Activated T-helper 1 cell treated with Interleukin-2 at 50 U/mL for 16 hours (primary cell): ENCODE results near the gene CMTM4.
"Not testable (repeated sequence)": the region's sequence is repeated elsewhere in the genome, so short reads cannot be mapped to it uniquely, and the experiment has no call there.

Source experiments
- DNase-seq: peaks from one replicate; pipeline ENCODE4 v3.0.0-alpha.2; 2020; ENCODE audit warnings: low read depth

Gene CMTM4

GRCh38 chr16:66705790-66706505, 9.4 kb upstream of the CMTM4 start:
- DNase-seq = no peak

DNA sequence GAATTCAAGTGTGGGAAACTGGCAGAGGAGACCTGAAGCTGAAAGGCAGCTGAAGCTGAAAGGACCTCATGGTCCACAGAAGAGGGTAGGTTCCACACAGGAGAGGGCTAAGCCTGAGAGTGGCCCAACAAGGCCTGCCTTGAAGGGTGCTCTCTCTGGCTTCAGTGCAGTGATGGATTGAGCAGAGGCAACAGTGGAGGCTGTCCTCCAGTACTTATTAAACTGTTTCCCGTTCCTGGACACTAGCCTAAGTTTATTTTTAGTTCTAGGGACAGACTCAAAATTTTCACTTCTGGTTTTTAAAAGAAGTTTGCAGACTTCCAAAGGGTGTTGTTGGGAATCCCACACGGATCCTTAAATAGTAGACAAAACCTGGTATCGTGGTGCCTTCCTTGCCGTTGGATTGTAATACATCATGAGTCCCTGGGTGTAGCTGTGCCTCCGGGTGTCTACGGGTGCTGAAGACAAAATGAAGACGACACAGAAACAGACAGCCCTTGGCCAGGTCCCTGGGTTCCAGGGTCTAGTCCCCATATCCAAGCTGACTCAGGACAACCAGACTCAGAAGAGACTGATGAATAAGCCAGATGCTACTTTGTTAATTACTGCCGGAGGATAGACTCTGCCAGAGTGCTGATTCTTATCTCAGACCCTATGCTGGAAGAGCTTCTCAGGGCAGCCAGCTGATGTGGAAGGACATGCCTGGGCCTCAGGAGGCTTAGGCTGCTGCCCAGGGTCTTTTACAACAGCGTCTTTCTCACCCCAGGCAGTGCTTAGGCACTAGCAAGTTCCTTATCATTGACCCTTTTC, 7.1 kb upstream of the CMTM4 start:
- no peak for DNase-seq

GRCh38 chr16:66701516-66701915, 5.0 kb upstream of the CMTM4 start:
- DNase-seq = no peak

- no peak for DNase-seq
These were observed 4.5 kb upstream of the CMTM4 start for GRCh38 chr16:66701026-66701425.

- no peak for DNase-seq
These were observed 3.4 kb upstream of the CMTM4 start for GRCh38 chr16:66699898-66700297.

GRCh38 chr16:66698046-66698445, 1.5 kb upstream of the CMTM4 start:
- no peak for DNase-seq

DNA sequence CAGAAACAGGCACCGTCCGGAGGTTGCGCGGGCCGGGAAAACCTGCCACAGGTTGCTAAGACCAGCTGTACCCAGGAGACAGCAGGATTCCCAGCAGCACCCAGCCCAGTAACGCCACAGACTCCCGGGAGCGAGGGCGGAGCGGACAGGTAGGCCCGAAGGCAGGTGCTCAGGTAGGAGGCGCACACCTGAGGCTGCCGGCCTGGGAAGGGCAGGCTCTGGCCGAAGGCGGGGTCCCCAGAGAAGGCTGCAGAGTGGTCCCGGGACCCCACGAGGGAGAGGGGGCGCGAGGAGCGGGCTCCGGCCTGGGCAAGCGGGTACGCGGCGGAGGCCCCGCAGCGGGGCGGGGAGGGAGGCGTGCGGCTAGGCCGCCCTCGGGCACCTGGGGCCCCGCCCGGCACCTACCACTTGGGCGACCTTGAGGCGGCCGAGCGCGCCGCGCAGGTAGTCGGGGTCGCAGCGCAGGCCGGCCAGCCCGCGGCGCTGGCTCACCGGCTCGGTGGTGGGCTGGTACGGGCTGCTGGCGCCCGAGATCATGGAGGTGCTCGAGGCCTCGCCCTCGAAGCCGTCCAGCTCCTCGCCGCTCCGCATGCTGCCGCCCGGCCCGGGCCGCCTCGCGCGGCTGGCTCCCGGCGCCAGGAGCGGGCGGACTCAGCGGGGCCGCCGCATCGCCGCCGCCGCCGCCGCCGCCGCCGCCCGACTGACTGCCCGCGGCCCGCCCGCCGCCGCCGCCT, 441 bp downstream of the CMTM4 start:
- peak; percentile 9 for DNase-seq

- no peak for DNase-seq
These were observed 1.0 kb downstream of the CMTM4 start for GRCh38 chr16:66695471-66695934.

GRCh38 chr16:66693149-66693548, 3.4 kb downstream of the CMTM4 start:
- no peak for DNase-seq

GRCh38 chr16:66692341-66692740, 4.2 kb downstream of the CMTM4 start:
- DNase-seq = no peak

DNA sequence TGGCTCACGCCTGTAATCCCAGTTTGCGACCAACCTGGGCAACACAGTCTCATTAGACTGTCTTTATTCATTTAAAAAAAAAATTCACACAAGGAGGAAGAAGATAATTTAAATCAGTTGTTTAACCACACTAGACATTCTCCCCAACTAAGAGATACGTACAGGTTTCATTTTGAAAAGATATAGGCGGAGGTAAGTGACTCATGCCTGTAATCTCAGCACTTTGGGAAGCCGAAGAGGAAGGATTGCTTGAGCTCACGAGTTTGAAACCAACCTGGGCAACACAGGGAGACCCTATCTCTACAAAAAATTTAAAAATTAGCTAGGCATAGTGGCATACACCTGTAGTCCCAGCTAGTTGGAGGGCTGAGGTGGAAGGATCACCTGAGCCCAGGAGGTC, 5.3 kb downstream of the CMTM4 start:
- DNase-seq = no peak

DNA sequence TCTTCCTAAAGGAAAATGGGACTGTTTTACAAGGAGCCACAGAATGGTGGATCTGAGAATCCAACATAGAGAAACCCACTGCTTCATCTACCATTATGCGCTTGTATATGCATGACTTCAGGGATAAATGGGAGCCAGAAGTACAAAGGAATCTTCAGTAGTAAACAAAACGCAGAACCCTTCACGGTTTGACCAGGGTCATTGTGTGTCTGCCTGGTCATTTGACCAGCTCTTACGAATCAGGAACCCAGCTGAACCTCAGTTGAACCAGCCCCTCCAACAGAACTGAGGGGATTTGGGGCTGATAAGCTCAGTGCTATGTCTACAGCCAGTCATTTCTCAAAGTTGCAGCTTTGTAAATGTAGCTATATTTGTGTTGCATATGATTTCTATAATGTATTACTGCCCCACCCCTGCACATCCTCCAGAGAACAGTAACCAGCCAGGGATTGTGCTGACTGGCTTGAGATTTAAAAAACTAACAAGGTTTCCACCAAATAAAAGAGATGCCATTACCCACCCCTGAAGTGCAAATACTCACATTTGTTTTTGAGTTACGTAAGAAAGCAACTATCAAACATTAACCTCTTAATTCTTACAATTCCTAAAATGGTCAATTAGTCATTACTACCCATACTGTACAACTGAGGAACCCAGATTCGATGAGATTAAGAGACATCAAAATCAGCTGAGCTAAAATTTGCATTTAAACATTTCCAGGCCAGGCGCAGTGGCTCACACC, 6.3 kb downstream of the CMTM4 start:
- no peak for DNase-seq

DNA sequence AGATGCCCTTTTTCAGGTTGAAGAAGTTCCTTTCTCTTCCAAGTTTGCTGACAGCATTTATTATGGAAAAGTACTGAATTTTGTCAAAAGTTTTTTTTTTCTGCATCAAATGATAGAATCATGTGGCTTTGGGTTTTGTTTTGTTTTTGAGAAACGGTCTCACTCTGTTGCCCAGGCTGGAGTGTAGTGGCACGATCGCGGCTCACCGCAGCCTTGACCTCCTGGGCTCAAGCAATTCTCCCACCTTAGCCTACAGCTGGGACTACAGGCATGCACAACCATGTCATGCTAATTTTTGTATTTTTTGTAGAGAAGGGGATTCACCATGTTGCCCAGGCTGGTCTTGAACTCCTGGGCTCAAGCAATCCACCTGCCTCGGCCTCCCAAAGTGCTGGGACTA, 7.3 kb downstream of the CMTM4 start:
- no peak for DNase-seq

DNA sequence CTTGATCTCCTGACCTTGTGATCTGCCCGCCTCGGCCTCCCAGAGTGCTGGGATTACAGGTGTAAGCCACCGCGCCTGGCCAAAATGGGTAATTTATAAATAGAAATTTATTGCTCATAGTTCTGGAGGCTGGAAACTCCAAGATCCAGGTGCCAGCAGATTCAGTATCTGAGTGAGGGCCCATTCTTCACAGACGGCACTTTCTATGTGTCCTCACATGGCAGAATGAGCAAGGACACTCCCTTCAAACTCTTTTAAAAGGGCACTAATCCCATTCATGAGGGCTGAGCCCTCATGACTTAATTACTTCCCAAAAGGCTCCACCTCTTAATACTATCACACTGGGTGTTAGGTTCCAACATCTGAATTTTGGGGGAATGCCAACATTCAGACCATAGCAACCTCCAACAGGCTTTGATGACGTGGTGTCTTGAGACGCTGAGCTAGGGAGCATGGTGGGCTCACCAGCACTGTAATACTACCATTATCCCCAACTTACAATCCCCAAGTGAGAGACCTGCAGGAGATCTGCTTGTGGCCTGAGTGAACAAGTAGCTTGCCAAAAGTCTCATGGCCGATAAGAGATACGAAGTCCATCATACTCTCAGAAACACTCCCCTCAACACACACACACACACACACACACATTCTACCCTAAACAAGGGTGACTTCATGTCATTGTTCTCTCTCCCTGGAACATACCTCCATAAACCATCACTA, 8.5 kb downstream of the CMTM4 start:
- DNase-seq = no peak

DNA sequence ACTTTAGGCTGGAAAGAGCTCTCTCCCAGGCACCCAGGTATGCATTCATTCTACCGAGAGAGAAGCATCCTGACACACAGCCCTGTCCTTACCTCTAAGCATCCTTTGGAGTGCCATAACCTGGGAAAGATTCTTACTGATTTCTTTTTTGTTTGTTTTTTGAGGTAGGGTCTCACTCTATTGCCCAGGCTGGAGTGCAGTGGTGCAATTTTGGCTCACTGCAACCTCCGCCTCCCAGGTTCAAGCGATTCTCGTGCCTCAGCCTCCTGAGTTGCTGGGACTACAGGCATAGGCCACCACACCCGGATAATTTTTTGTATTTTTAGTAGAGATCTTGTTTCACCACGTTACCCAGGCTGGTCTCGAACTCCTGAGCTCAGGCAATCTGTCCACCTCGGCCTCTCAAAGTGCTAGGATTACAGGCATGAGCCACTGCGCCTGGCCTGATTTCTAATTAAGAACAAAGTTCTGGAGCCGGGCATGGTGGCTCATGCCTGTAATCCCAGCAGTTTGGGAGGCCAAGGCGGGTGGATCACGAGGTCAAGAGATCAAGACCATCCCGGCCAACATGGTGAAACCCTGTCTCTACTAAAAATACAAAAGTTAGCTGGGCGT, 10.9 kb downstream of the CMTM4 start:
- DNase-seq = not testable (repeated sequence)

DNA sequence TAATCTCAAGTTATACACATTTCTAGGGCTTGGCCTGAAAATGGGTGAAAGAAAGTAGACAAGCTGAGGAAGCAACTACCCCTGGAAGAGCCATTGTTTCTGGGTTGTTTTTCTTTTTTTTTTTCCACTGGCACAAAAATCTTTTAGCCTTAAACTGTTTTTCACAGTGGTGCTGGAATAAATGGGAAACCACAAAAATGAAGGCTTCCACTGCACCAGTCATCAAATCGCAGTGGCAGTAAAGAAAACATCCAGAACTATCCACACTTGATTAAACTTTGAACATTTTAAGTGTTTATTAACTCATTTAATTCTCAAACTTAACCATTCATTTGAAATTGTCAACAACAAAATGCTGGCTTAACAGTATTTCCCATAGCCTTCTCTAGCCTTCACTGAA, 14.3 kb downstream of the CMTM4 start:
- DNase-seq = no peak

DNA sequence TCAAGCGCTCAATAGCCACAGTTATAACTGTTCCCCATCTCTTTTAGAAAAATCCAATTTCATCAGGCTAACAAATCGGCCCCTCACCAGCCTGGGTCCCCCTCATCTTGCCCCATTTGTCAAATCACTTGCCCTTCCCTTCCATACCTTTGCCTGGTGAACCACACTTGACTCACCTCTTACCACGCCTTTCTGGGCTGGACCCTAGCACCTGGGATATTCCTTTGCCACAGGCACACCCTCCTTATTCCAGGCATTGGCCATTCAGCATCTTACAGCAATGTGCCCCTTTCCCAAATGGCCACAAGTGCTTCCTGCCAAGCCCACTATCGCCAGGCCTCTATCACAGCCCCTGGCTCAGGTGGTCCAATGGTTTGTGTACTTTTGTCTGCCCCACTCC, 14.9 kb downstream of the CMTM4 start:
- DNase-seq = no peak

- no peak for DNase-seq
These were observed 18.2 kb downstream of the CMTM4 start for GRCh38 chr16:66678337-66678736.

DNA sequence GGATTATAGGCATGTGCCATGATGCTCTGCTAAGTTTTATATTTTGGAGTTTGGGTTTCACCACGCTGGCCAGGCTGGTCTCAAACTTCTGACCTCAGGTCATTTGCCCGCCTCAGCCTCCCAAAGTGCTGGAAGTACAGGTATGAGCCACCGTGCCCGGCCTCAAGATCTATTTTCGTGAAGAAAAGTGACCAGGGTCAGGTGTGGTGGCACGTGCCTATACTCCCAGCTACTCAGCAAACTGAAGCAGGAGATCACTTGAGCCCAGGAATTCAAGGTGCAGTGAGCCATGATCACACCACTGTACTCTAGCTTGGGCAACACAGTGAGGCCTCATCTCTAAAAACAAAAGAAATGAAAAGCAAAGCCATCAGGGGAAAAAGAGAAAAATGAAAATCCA, 18.7 kb downstream of the CMTM4 start:
- no peak for DNase-seq

- DNase-seq = no peak
These were observed 19.4 kb downstream of the CMTM4 start for GRCh38 chr16:66677179-66677578.

DNA sequence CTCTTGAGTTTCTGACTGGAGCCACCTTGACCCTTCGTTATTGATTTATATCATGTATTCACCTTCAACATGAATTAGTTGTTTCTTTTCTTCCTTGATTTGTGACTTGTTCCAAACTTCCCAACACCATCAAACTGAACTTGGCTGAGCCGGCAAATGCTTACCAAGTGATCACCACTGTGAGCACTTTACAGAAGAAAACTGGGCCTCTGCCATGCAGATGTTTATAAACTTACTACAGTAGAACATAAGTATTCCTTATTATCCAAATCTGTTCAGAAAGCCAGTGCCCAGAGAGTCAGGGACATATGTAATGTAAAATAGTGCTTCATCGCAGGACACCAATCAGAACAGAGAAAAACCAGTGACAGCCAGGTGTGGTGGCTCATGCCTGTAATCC, 19.9 kb downstream of the CMTM4 start:
- no peak for DNase-seq
